Endodermal cell (in vitro differentiated cells): ENCODE measurements around the gene SNX5. TPM values are rescaled to one million over a fixed set of nuclear protein-coding genes. Genes with fewer than 3 reads are reported as not detected.

ENCODE experiments used
- DNase-seq: peaks from one replicate; pipeline ENCODE4 v3.0.0-alpha.2; 2017
- H3K27ac ChIP-seq: 2 replicates; pipeline ENCODE4 v1.5.1; 2013; ENCODE audit warnings: mild to moderate bottlenecking, low read depth, low read length, moderate library complexity
- H3K27me3 ChIP-seq: 2 replicates; pipeline ENCODE4 v1.6.1; 2013; ENCODE audit warnings: mild to moderate bottlenecking, low read length, moderate library complexity; ENCODE audit not compliant: insufficient read depth, control insufficient read depth, poor library complexity, severe bottlenecking
- H3K36me3 ChIP-seq: 2 replicates; pipeline ENCODE4 v1.7.0; 2013; ENCODE audit warnings: mild to moderate bottlenecking, low read length, moderate library complexity; ENCODE audit not compliant: control insufficient read depth, insufficient read depth
- H3K4me1 ChIP-seq: one replicate; pipeline ENCODE4 v1.7.0; 2013; ENCODE audit warnings: low read length; ENCODE audit not compliant: control insufficient read depth, insufficient read depth
- H3K4me3 ChIP-seq: 2 replicates; pipeline ENCODE4 v1.5.1; 2013; ENCODE audit warnings: mild to moderate bottlenecking, low read length, moderate library complexity
- H3K9ac ChIP-seq: 2 replicates; pipeline ENCODE4 v1.6.1; 2013; ENCODE audit warnings: mild to moderate bottlenecking, low read length, moderate library complexity; ENCODE audit not compliant: poor library complexity, severe bottlenecking; ENCODE audit errors: extremely low read depth
- H3K9me3 ChIP-seq: 2 replicates; pipeline ENCODE4 v1.6.1; 2013; ENCODE audit warnings: mild to moderate bottlenecking, low read length, moderate library complexity; ENCODE audit not compliant: control insufficient read depth
- H3K27ac Mint-ChIP-seq: 2 replicates; pipeline ENCODE4 v1.8.0; 2020; ENCODE audit warnings: mixed read lengths
- H3K27me3 Mint-ChIP-seq: 2 replicates; pipeline ENCODE4 v1.8.0; 2021; ENCODE audit warnings: mild to moderate bottlenecking, mixed read lengths; ENCODE audit not compliant: insufficient read depth
- H3K36me3 Mint-ChIP-seq: 2 replicates; pipeline ENCODE4 v1.8.0; 2020; ENCODE audit warnings: low read depth, mixed read lengths
- H3K4me1 Mint-ChIP-seq: 2 replicates; pipeline ENCODE4 v1.8.0; 2020; ENCODE audit warnings: mixed read lengths
- H3K4me3 Mint-ChIP-seq: 2 replicates; pipeline ENCODE4 v1.8.0; 2020; ENCODE audit warnings: mild to moderate bottlenecking, moderate library complexity, mixed read lengths
- H3K9me3 Mint-ChIP-seq: 2 replicates; pipeline ENCODE4 v1.8.0; 2020; ENCODE audit warnings: mild to moderate bottlenecking, mixed read lengths
- CTCF ChIP-seq: fragments of 200-600 bp; sonication (generic); conservative IDR thresholded peaks from 2 replicates; pipeline ENCODE4 v1.5.0; 2021; ENCODE audit warnings: antibody characterized with exemption, mild to moderate bottlenecking
- WGBS, 2 experiments: methylation state at CpG; one replicate each; pipeline versions ENCODE4 v1.1.5 to v1.1.7; 2013; ENCODE audit warnings: missing lambda C conversion rate in 2 of 2, mixed read lengths in 1 of 2; ENCODE audit not compliant: insufficient coverage in 1 of 2, insufficient read length in 1 of 2; 5-methylcytosine and 5-hydroxymethylcytosine counted together
- total RNA-seq, 2 donors: library from RNA; stranded (reverse); fragmentation: NEBNext Ultra II Directional in 1 of 2; extraction: Animal tissue kit (Norgen Biotek cat#: 25700) in 1 of 2; gene quantifications; 2 replicates in 1 of 2; 3 replicates in 1 of 2; pipeline ENCODE4 v1.2.1, GENCODE V29; 2021

SNX5 gene
- total RNA-seq, 2 donors from 2014 or later, result 170 to 171 TPM

- DNase-seq, result no peak
- WGBS, 2 experiments, result 82 to 100% methylated on average over 2 to 3 of the region's 3 CpGs
- Histone ChIP-seq H3K4me1 (peaks cover 2% of the 10 kb centered on the region), H3K9me3 (no peaks in the 10 kb centered on the region), H3K27me3 (no peaks in the 10 kb centered on the region), H3K9ac (no peak overlapping the region), H3K4me3 (no peak overlapping the region), H3K27ac (no peak overlapping the region), H3K36me3 (peaks cover 77% of the 10 kb centered on the region)
- Mint-ChIP-seq H3K27ac (peak overlapping the region; percentile 65), H3K36me3 (peaks cover 74% of the 10 kb centered on the region), H3K4me3 (no peak overlapping the region), H3K9me3 (no peaks in the 10 kb centered on the region), H3K4me1 (peaks cover 26% of the 10 kb centered on the region), H3K27me3 (no peaks in the 10 kb centered on the region)
- no peak for TF ChIP-seq CTCF
These were observed 25.3 kb downstream of the SNX5 start for GRCh38 chr20:17943343-17943742.

- 88 to 100% methylated on average over 2 to 3 of the region's 3 CpGs for WGBS, 2 experiments
- H3K27me3 ChIP-seq, result no peaks in the 10 kb centered on the region
- no peak for TF ChIP-seq CTCF
- H3K9me3 Mint-ChIP-seq, result no peaks in the 10 kb centered on the region
- H3K4me3 Mint-ChIP-seq, result no peak overlapping the region
- H3K36me3 ChIP-seq, result peaks cover 62% of the 10 kb centered on the region
- H3K4me3 ChIP-seq, result no peak overlapping the region
- H3K9ac ChIP-seq, result no peak overlapping the region
- DNase-seq, result no peak
- H3K4me1 Mint-ChIP-seq, result peaks cover 38% of the 10 kb centered on the region
- no peak overlapping the region for H3K27ac Mint-ChIP-seq
- no peak overlapping the region for H3K27ac ChIP-seq
- H3K27me3 Mint-ChIP-seq, result no peaks in the 10 kb centered on the region
- peaks cover 58% of the 10 kb centered on the region for H3K36me3 Mint-ChIP-seq
- peaks cover 14% of the 10 kb centered on the region for H3K4me1 ChIP-seq
- no peaks in the 10 kb centered on the region for H3K9me3 ChIP-seq
These were observed 26.8 kb downstream of the SNX5 start for GRCh38 chr20:17941826-17942196.

GRCh38 chr20:17941087-17941825 lies 27.3 kb downstream of the SNX5 start:
- peaks cover 56% of the 10 kb centered on the region for H3K36me3 ChIP-seq
- Mint-ChIP-seq H3K4me1 (peaks cover 44% of the 10 kb centered on the region), H3K27ac (peak overlapping the region; percentile 31), H3K36me3 (peaks cover 53% of the 10 kb centered on the region), H3K9me3 (no peaks in the 10 kb centered on the region), H3K4me3 (no peak overlapping the region), H3K27me3 (no peaks in the 10 kb centered on the region)
- WGBS, 2 experiments, result 93 to 100% methylated on average over 3 to 9 of the region's 10 CpGs
- H3K9me3 ChIP-seq, result no peaks in the 10 kb centered on the region
- no peaks in the 10 kb centered on the region for H3K27me3 ChIP-seq
- H3K4me3 ChIP-seq, result no peak overlapping the region
- DNase-seq, result no peak
- TF ChIP-seq CTCF, result no peak
- H3K4me1 ChIP-seq, result peaks cover 19% of the 10 kb centered on the region
- H3K27ac ChIP-seq, result no peak overlapping the region
- no peak overlapping the region for H3K9ac ChIP-seq
